Left lung (tissue), 10 donors: ENCODE measurements around the gene WLS. TPM values are rescaled to one million over a fixed set of nuclear protein-coding genes. Genes with fewer than 3 reads are reported as not detected.

Experiments used
- ATAC-seq: fragments of 200-7000 bp; cut with Tn5 transposase; one replicate; pipeline ENCODE4 v1.9.1; 2020; ENCODE audit warnings: moderate library complexity
- DNase-seq, 4 donors: peaks; one replicate each; pipeline ENCODE4 v3.0.0-alpha.2; 2013 to 2020
- H3K27ac ChIP-seq, 2 donors: fragments of 200-600 bp; sonication (generic) in 1 of 2; one replicate each; pipeline versions ENCODE4 v1.5.0 to v1.8.0; 2020 to 2021
- H3K27me3 ChIP-seq, 2 donors: fragments of 200-600 bp; sonication (generic) in 1 of 2; one replicate each; pipeline versions ENCODE4 v1.5.0 to v1.8.0; 2020 to 2021
- H3K36me3 ChIP-seq, 2 donors: fragments of 200-600 bp; sonication (generic) in 1 of 2; one replicate each; pipeline versions ENCODE4 v1.5.0 to v1.8.0; 2020 to 2021
- H3K4me1 ChIP-seq, 2 donors: fragments of 200-600 bp; one replicate each; pipeline ENCODE4 v1.8.0; 2021
- H3K4me3 ChIP-seq, 2 donors: fragments of 200-600 bp; sonication (generic) in 1 of 2; one replicate each; pipeline versions ENCODE4 v1.5.0 to v1.8.0; 2020 to 2021; ENCODE audit warnings: mild to moderate bottlenecking in 1 of 2
- H3K9me3 ChIP-seq, 2 donors: fragments of 200-600 bp; sonication (generic) in 1 of 2; one replicate each; pipeline versions ENCODE4 v1.5.0 to v1.8.0; 2020 to 2021
- CTCF ChIP-seq, 2 donors: fragments of 200-600 bp; sonication (generic) in 1 of 2; IDR thresholded peaks; one replicate each; pipeline versions ENCODE4 v1.5.0 to v1.8.0; 2021; ENCODE audit warnings: antibody characterized with exemption in 2 of 2
- intact Hi-C, 2 donors: fragments of 100-400 bp; cut with DNase I; formaldehyde crosslinking; loops; one replicate each; pipeline versions ENCODE4 v1.11.2 to v1.14.2; 2022
- polyA plus RNA-seq, 6 donors: library from polyadenylated mRNA; unstranded; fragments of 120-200 nt; gene quantifications; one replicate each; pipeline ENCODE4 v1.2.1, GENCODE V29; 2013; ENCODE audit not compliant: insufficient read length in 6 of 6
- total RNA-seq, 2 donors: library from RNA; stranded (reverse); fragmentation: NEBNext Ultra II Directional; extraction: Animal tissue kit (Norgen Biotek cat#: 25700); gene quantifications; one replicate each; pipeline ENCODE4 v1.2.1, GENCODE V29; 2021
- donor health status: DM: no; HTN: yes; CAD: no.
- donor health status: DM: no; HTN: no; CAD: no.

The WLS gene
- total and polyA plus RNA-seq, 8 donors, result 85.7 to 176 (median 137) TPM

- Histone ChIP-seq H3K9me3 (no peaks in the 10 kb centered on the region), H3K4me1 (peaks cover 16 to 17% of the 10 kb centered on the region in 2 donors), H3K4me3 (no peak overlapping the region), H3K27me3 (no peaks in the 10 kb centered on the region), H3K27ac (no peak overlapping the region), H3K36me3 (no peaks in the 10 kb centered on the region)
- intact Hi-C loops, result no loop called here
- no peak for TF ChIP-seq CTCF (IDR thresholded peaks at IDR 0.05)
- DNase-seq (no peak), ATAC-seq (no peak)
Measured at GRCh38 chr1:68210027-68210426, 22.3 kb downstream of the WLS start.

- ATAC-seq (no peak), DNase-seq (peak in 2 of 4 donors; percentile 53 to 65)
- Histone ChIP-seq H3K27me3 (no peaks in the 10 kb centered on the region), H3K4me3 (no peak overlapping the region), H3K36me3 (no peaks in the 10 kb centered on the region), H3K4me1 (peaks cover 12 to 14% of the 10 kb centered on the region in 2 donors), H3K9me3 (no peaks in the 10 kb centered on the region), H3K27ac (no peak overlapping the region)
- intact Hi-C loops, result no loop called here
- no peak for TF ChIP-seq CTCF (IDR thresholded peaks at IDR 0.05)
Measured at GRCh38 chr1:68206848-68207689, 25.3 kb downstream of the WLS start.

GRCh38 chr1:68205794-68206358 lies 26.4 kb downstream of the WLS start:
- no peak for TF ChIP-seq CTCF (IDR thresholded peaks at IDR 0.05)
- Histone ChIP-seq H3K36me3 (no peaks in the 10 kb centered on the region), H3K9me3 (no peaks in the 10 kb centered on the region), H3K4me1 (peaks cover 14 to 21% of the 10 kb centered on the region in 2 donors), H3K27ac (peak overlapping the region in 1 of 2 donors; percentile 1), H3K27me3 (no peaks in the 10 kb centered on the region), H3K4me3 (no peak overlapping the region)
- DNase-seq (no peak), ATAC-seq (no peak)
- intact Hi-C loops, result no loop called here

GRCh38 chr1:68204977-68205630 lies 27.2 kb downstream of the WLS start:
- Histone ChIP-seq H3K4me1 (peaks cover 12 to 21% of the 10 kb centered on the region in 2 donors), H3K27ac (peak overlapping the region in 1 of 2 donors; percentile 1), H3K9me3 (no peaks in the 10 kb centered on the region), H3K36me3 (no peaks in the 10 kb centered on the region), H3K4me3 (no peak overlapping the region), H3K27me3 (no peaks in the 10 kb centered on the region)
- intact Hi-C loops, result no loop called here
- no peak for TF ChIP-seq CTCF (IDR thresholded peaks at IDR 0.05)
- ATAC-seq (peak; percentile 21), DNase-seq (no peak)

GRCh38 chr1:68202239-68202832 lies 30.0 kb downstream of the WLS start:
- ATAC-seq (no peak), DNase-seq (no peak)
- Histone ChIP-seq H3K36me3 (no peaks in the 10 kb centered on the region), H3K4me3 (no peak overlapping the region), H3K9me3 (no peaks in the 10 kb centered on the region), H3K27ac (no peak overlapping the region), H3K4me1 (peaks cover 11 to 22% of the 10 kb centered on the region in 2 donors), H3K27me3 (no peaks in the 10 kb centered on the region)
- TF ChIP-seq CTCF (IDR thresholded peaks at IDR 0.05), result no peak
- intact Hi-C loops, result no loop called here
